Measurements from ENCODE around the gene RAD51AP1. TPM values are rescaled to one million over a fixed set of nuclear protein-coding genes. Genes with fewer than 3 reads are reported as not detected.

RAD51AP1 gene
- total and polyA plus RNA-seq, 2 donors (not counting 3 experiments of a cell fraction or from before 2014, with no cell fraction given): 9.0 to 23.1 TPM

- Histone ChIP-seq H3K27me3 (ENCODE audit: control insufficient read depth in 2 of 2, insufficient read depth in 2 of 2, low read length in 2 of 2) (no peaks in the 10 kb centered on the region), H3K79me2 (ENCODE audit: control insufficient read depth, insufficient read depth, low read length) (no peaks in the 10 kb centered on the region), H3K9ac (replicated peaks; ENCODE audit: extremely low read depth, insufficient read depth, low read length) (no peak overlapping the region), H3K9me3 (replicated peaks; ENCODE audit: control insufficient read depth, insufficient read depth, low read length) (no peaks in the 10 kb centered on the region), H3K9me1 (replicated peaks; ENCODE audit: control insufficient read depth, extremely low read depth, insufficient read depth, low read length) (no peaks in the 10 kb centered on the region), H3K27ac (ENCODE audit: insufficient read depth, low read depth, low read length) (no peak overlapping the region), H2AFZ (ENCODE audit: low read depth, low read length) (no peak overlapping the region), H3K36me3 (ENCODE audit: control insufficient read depth in 2 of 2, extremely low read depth in 1 of 2, insufficient read depth in 2 of 2, low read length in 2 of 2) (no peaks in the 10 kb centered on the region), H3K4me1 (ENCODE audit: control insufficient read depth, extremely low read depth, insufficient read depth, low read length) (peaks cover 12% of the 10 kb centered on the region), H4K20me1 (replicated peaks; ENCODE audit: control insufficient read depth, extremely low read depth, insufficient read depth, low read length) (no peaks in the 10 kb centered on the region), H3K4me2 (ENCODE audit: insufficient read depth, low read length) (no peak overlapping the region), H3K4me3 (replicated peaks in 1 of 3; ENCODE audit: insufficient read depth in 1 of 3, low read depth in 1 of 3, low read length in 3 of 3) (no peak overlapping the region)
- dilution Hi-C loops (cut with MboI; ENCODE audit: extremely low pct_ligation_motif_present, low sequenced_read_pairs) (no loop called here), intact Hi-C loops (cut with micrococcal nuclease) (no loop called here)
- POLR2A ChIA-PET: no interaction called here
- no peak for TF ChIP-seq EZH2 (IDR thresholded peaks at IDR 0.05; ENCODE audit: borderline replicate concordance, low read depth, low read length, severe bottlenecking)
- TF ChIP-seq POLR2AphosphoS5 (IDR thresholded peaks at IDR 0.05; ENCODE audit: insufficient read depth, low read depth, low read length): no peak
- no peak for TF ChIP-seq GATA2 (IDR thresholded peaks at IDR 0.05; ENCODE audit: insufficient read depth, insufficient read length, low read depth, low read length)
- no peak for TF ChIP-seq MYC (IDR thresholded peaks at IDR 0.05; ENCODE audit: low read depth, low read length)
- no peak for TF ChIP-seq CTCF (IDR thresholded peaks at IDR 0.05; ENCODE audit: extremely low read depth in 1 of 2, insufficient read depth in 1 of 2, low read depth in 1 of 2, low read length in 2 of 2)
- no peak for TF ChIP-seq MAX (IDR thresholded peaks at IDR 0.05; ENCODE audit: insufficient read depth, insufficient read length)
- TF ChIP-seq POLR2A (IDR thresholded peaks at IDR 0.05; ENCODE audit: low read depth, low read length): no peak
- no peak for TF ChIP-seq JUN (IDR thresholded peaks at IDR 0.05; ENCODE audit: borderline replicate concordance, insufficient read depth, insufficient read length, low read depth)
- no peak for TF ChIP-seq FOS (IDR thresholded peaks at IDR 0.05; ENCODE audit: borderline replicate concordance, insufficient read depth, low read length)
- BruUV-seq (replicated peaks): no TSS peak
- DNase-seq (ENCODE audit: low read depth, low spot score) (no peak), FAIRE-seq (no peak)
- CTCF ChIA-PET: no interaction called here
Measured at GRCh38 chr12:4569261-4569660, 30.6 kb downstream of the RAD51AP1 start.

Measured in endothelial cell of umbilical vein (primary cell).